Ovary (tissue), 3 donors: ENCODE data around the gene PPM1M.

Experiments used
- EP300 ChIP-seq: sonication (generic); formaldehyde crosslinking; IDR thresholded peaks from one replicate; pipeline ENCODE4 v1.6.1; 2017; ENCODE audit warnings: antibody characterized with exemption
- POLR2A ChIP-seq: fragments of 450-650 bp; IDR thresholded peaks from one replicate; pipeline ENCODE4 v1.6.1; 2017; ENCODE audit warnings: antibody characterized with exemption, mild to moderate bottlenecking, moderate library complexity
- TF ChIP-seq, protein P1 (sequence below), 3 donors: fragments of 450-650 bp in 2 of 3; fragments of 200-600 bp in 1 of 3; IDR thresholded peaks; one replicate each; pipeline versions ENCODE4 v1.5.1 to v1.8.0; 2016 to 2022; ENCODE audit warnings: antibody characterized with exemption in 3 of 3, mild to moderate bottlenecking in 1 of 3
- donor health status: DM: no; HTN: no; CAD: no.

DNA sequence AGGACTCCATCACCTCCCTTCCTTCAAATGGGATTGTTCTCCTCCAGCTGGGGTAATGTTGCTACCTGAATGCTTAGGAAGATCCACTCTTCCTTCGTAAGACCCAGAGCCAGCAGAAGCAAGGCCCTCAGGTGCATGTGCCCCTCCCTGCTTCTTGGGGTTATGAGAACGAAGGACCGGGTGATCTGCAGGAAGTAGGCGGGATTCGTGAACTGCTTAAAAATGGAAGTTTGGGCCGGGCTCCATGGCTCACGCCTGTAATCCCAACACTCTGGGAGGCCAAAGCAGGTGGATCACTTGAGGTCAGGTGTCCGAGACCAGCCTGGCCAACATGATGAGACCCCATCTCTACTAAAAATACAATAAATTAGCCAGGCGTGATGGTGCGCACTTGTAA is 28.2 kb upstream of the PPM1M start:
- TF ChIP-seq, protein P1, sequence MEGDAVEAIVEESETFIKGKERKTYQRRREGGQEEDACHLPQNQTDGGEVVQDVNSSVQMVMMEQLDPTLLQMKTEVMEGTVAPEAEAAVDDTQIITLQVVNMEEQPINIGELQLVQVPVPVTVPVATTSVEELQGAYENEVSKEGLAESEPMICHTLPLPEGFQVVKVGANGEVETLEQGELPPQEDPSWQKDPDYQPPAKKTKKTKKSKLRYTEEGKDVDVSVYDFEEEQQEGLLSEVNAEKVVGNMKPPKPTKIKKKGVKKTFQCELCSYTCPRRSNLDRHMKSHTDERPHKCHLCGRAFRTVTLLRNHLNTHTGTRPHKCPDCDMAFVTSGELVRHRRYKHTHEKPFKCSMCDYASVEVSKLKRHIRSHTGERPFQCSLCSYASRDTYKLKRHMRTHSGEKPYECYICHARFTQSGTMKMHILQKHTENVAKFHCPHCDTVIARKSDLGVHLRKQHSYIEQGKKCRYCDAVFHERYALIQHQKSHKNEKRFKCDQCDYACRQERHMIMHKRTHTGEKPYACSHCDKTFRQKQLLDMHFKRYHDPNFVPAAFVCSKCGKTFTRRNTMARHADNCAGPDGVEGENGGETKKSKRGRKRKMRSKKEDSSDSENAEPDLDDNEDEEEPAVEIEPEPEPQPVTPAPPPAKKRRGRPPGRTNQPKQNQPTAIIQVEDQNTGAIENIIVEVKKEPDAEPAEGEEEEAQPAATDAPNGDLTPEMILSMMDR (IDR thresholded peaks at IDR 0.05): no peak
- no peak for TF ChIP-seq POLR2A
- TF ChIP-seq EP300: no peak
